ENCODE data around the gene ADGRB3. TPM values are rescaled to one million over a fixed set of nuclear protein-coding genes. Genes with fewer than 3 reads are reported as not detected.

Gene ADGRB3
- polyA plus RNA-seq, 1 experiment = not detected

GRCh38 chr6:69026243-69026642 is 391.2 kb downstream of the ADGRB3 start:
- no peak for DNase-seq (ENCODE audit: low read depth, low spot score)
- H3K9me3 ChIP-seq (ENCODE audit: control insufficient read depth, insufficient read depth, low read length) = no peaks in the 10 kb centered on the region
- TF ChIP-seq CTCF (IDR thresholded peaks at IDR 0.05; ENCODE audit: low read depth, low read length) = no peak
- CTCF ChIA-PET = interaction anchor here (0.7 kb wide), 1 partner anchor 43 kb away, joined by 4 read pairs; no protein-coding TSS in a partner anchor
- H3K4me3 ChIP-seq (ENCODE audit: low read depth, low read length) = no peak overlapping the region
- POLR2A ChIA-PET = no interaction called here
- H3K27ac ChIP-seq (ENCODE audit: low read depth, low read length) = no peak overlapping the region
- no peaks in the 10 kb centered on the region for H3K27me3 ChIP-seq (ENCODE audit: control insufficient read depth, insufficient read depth, low read length)

- CTCF ChIA-PET = interaction anchor here (0.7 to 0.8 kb wide), 2 partner anchors 32 to 43 kb away, joined by 3 to 4 read pairs; no protein-coding TSS in a partner anchor
These were observed 391.6 kb downstream of the ADGRB3 start for GRCh38 chr6:69026715-69027114.

GRCh38 chr6:69027861-69028260 is 392.8 kb downstream of the ADGRB3 start:
- ChIA-PET CTCF (no interaction called here), POLR2A (no interaction called here)
- no peak overlapping the region for H3K27ac ChIP-seq (ENCODE audit: low read depth, low read length)
- no peak overlapping the region for H3K4me3 ChIP-seq (ENCODE audit: low read depth, low read length)
- no peaks in the 10 kb centered on the region for H3K27me3 ChIP-seq (ENCODE audit: control insufficient read depth, insufficient read depth, low read length)
- no peak for TF ChIP-seq CTCF (IDR thresholded peaks at IDR 0.05; ENCODE audit: low read depth, low read length)
- no peak for DNase-seq (ENCODE audit: low read depth, low spot score)
- H3K9me3 ChIP-seq (ENCODE audit: control insufficient read depth, insufficient read depth, low read length) = no peaks in the 10 kb centered on the region

More at GRCh38 chr6:69026715-69027114, 391.6 kb downstream of the ADGRB3 start:
- no peaks in the 10 kb centered on the region for H3K9me3 ChIP-seq (ENCODE audit: control insufficient read depth, insufficient read depth, low read length)
- no peaks in the 10 kb centered on the region for H3K27me3 ChIP-seq (ENCODE audit: control insufficient read depth, insufficient read depth, low read length)
- TF ChIP-seq CTCF (IDR thresholded peaks at IDR 0.05; ENCODE audit: low read depth, low read length) = no peak
- no peak overlapping the region for H3K4me3 ChIP-seq (ENCODE audit: low read depth, low read length)
- no peak overlapping the region for H3K27ac ChIP-seq (ENCODE audit: low read depth, low read length)
- POLR2A ChIA-PET = no interaction called here
- DNase-seq (ENCODE audit: low read depth, low spot score) = no peak

- no peak for DNase-seq (ENCODE audit: low read depth, low spot score)
- CTCF ChIA-PET = no interaction called here
- Histone ChIP-seq H3K27ac (ENCODE audit: low read depth, low read length) (no peak overlapping the region), H3K9me3 (ENCODE audit: control insufficient read depth, insufficient read depth, low read length) (no peaks in the 10 kb centered on the region), H3K4me3 (ENCODE audit: low read depth, low read length) (no peak overlapping the region), H3K27me3 (ENCODE audit: control insufficient read depth, insufficient read depth, low read length) (no peaks in the 10 kb centered on the region)
- TF ChIP-seq CTCF (IDR thresholded peaks at IDR 0.05; ENCODE audit: low read depth, low read length) = no peak
- POLR2A ChIA-PET = no interaction called here
These were observed 403.8 kb downstream of the ADGRB3 start for GRCh38 chr6:69038841-69039240.

GRCh38 chr6:69042297-69042696 is 407.2 kb downstream of the ADGRB3 start:
- Histone ChIP-seq H3K4me3 (ENCODE audit: low read depth, low read length) (no peak overlapping the region), H3K27ac (ENCODE audit: low read depth, low read length) (no peak overlapping the region), H3K9me3 (ENCODE audit: control insufficient read depth, insufficient read depth, low read length) (no peaks in the 10 kb centered on the region), H3K27me3 (ENCODE audit: control insufficient read depth, insufficient read depth, low read length) (no peaks in the 10 kb centered on the region)
- no peak for DNase-seq (ENCODE audit: low read depth, low spot score)
- ChIA-PET CTCF (no interaction called here), POLR2A (no interaction called here)
- no peak for TF ChIP-seq CTCF (IDR thresholded peaks at IDR 0.05; ENCODE audit: low read depth, low read length)
